ENCODE data around the gene RPS6KA2. TPM values are rescaled to one million over a fixed set of nuclear protein-coding genes. Genes with fewer than 3 reads are reported as not detected.

The RPS6KA2 gene
- total RNA-seq, 1 donor from 2014 or later = 12.3 TPM

DNA sequence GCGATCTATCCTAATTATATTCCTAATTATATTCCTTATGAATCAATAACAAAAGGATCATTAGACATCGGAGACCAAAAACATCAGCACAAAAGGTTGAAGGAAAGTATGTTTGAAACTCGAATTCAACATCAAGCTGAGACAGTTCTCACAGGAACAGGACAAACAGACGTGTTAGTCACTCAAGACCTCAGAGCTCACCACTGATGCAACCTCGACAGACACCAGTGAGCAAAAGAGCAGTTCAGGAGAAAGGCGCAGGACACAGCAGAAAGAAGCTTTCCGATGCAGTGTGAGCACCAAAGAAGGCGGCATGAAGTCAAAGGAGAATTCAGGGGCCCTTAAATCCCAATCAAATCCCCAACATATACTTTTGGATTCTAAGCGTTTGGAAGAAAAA is 34.2 kb downstream of the RPS6KA2 start:
- Mint-ChIP-seq H3K4me3 (no peak overlapping the region), H3K36me3 (peaks cover 1% of the 10 kb centered on the region), H3K27ac (no peak overlapping the region), H3K27me3 (ENCODE audit: low read depth) (no peaks in the 10 kb centered on the region), H3K9me3 (no peaks in the 10 kb centered on the region), H3K4me1 (peaks cover 31% of the 10 kb centered on the region)
- DNase-seq (ENCODE audit: low spot score in 2 of 2, unreplicated experiment in 2 of 2) = no peak
- TF ChIP-seq, protein P1, sequence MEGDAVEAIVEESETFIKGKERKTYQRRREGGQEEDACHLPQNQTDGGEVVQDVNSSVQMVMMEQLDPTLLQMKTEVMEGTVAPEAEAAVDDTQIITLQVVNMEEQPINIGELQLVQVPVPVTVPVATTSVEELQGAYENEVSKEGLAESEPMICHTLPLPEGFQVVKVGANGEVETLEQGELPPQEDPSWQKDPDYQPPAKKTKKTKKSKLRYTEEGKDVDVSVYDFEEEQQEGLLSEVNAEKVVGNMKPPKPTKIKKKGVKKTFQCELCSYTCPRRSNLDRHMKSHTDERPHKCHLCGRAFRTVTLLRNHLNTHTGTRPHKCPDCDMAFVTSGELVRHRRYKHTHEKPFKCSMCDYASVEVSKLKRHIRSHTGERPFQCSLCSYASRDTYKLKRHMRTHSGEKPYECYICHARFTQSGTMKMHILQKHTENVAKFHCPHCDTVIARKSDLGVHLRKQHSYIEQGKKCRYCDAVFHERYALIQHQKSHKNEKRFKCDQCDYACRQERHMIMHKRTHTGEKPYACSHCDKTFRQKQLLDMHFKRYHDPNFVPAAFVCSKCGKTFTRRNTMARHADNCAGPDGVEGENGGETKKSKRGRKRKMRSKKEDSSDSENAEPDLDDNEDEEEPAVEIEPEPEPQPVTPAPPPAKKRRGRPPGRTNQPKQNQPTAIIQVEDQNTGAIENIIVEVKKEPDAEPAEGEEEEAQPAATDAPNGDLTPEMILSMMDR (IDR thresholded peaks at IDR 0.05; ENCODE audit: unreplicated experiment) = no peak

DNA sequence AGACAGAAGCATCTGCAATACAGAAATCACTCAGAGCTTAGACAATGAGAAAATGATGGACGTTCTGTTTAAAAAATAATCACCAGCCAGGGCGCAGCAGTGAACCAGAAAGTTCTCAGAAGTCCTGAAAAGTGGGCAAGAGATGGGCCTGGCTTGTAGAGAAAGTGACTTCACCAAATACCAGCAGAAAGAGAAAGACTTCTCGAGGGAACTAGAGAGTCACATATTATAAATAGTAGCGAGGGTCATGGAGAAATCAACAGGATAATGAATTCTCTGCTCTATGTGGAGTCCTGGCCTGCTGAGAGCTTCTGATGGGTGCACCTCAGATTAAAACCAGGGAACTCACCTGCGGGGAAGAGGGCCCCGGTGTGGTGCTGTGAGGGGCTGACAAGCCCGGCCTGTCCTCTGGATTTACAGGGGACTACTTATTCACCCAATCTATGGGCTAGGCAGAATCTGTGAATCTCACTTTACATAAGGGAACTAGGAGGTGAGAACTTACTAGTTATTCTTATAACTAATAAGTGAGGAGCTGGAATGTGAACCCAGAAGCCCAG is 35.0 kb downstream of the RPS6KA2 start:
- Mint-ChIP-seq H3K4me3 (no peak overlapping the region), H3K9me3 (no peaks in the 10 kb centered on the region), H3K27me3 (ENCODE audit: low read depth) (no peaks in the 10 kb centered on the region), H3K36me3 (peaks cover 1% of the 10 kb centered on the region), H3K4me1 (peaks cover 32% of the 10 kb centered on the region), H3K27ac (no peak overlapping the region)
- no peak for DNase-seq (ENCODE audit: low spot score in 2 of 2, unreplicated experiment in 2 of 2)
- TF ChIP-seq, protein P1 (IDR thresholded peaks at IDR 0.05; ENCODE audit: unreplicated experiment) = no peak

DNA sequence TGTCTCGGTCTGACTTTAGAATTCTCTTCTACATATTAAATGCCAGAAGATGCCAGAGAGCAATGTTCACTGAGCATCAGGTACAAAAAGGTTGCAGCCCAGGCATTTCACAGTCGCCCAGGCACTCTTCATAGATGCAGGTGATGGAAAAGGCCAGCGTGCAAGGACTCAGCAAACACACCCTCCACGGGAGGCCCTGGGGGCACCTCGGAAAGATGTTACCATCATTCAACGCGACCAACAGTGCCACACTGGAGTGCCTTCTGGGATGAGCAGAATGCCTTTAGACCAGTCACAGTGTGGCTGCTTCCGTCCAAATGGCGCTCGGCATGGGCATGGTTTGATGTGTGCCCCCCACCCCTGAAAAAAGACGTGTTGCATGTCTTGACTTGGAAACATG is 36.0 kb downstream of the RPS6KA2 start:
- H3K4me1 Mint-ChIP-seq = peaks cover 32% of the 10 kb centered on the region
- H3K9me3 Mint-ChIP-seq = no peaks in the 10 kb centered on the region
- peaks cover 1% of the 10 kb centered on the region for H3K36me3 Mint-ChIP-seq
- TF ChIP-seq, protein P1 (IDR thresholded peaks at IDR 0.05; ENCODE audit: unreplicated experiment) = no peak
- no peak for DNase-seq (ENCODE audit: low spot score in 2 of 2, unreplicated experiment in 2 of 2)
- H3K27me3 Mint-ChIP-seq (ENCODE audit: low read depth) = no peaks in the 10 kb centered on the region
- H3K27ac Mint-ChIP-seq = peak overlapping the region; percentile 15
- no peak overlapping the region for H3K4me3 Mint-ChIP-seq

DNA sequence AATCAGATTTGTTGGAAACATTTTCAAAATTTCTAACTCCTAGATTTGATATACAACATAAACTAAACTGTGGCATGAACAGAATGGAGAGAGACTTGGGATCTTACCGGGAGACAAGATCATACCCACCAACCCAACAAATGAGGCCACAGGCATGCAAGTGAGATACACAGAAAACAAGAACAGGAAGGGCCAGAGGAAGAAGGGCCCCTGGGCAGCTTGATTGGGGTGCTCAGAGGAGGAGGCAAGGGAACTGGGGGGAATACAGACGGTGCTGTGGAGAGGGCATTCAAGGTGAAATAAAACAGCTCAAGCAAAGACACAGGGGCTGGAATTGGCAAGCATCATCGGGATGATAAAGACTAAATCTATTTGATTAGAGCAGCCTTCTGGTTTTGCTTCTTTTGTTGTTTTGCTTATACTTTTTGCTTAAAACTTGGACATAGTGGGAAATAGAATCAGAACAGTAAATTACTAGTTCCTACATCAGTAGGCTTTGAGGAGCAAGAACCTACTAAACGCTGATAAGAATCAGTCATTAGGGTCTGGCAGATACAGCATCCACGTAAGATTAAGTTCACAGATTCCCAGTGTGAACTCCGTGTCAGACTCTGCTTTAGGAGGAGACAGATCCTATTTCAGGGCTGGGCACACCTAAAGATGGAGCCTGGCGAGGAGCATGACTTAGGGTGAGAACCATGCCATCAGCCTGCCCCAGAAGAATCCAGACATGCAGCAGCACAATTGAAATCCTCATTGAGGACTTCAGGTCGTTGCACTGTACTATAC is 37.1 kb downstream of the RPS6KA2 start:
- Mint-ChIP-seq H3K4me3 (no peak overlapping the region), H3K27me3 (ENCODE audit: low read depth) (no peaks in the 10 kb centered on the region), H3K27ac (peak overlapping the region; percentile 8), H3K9me3 (no peaks in the 10 kb centered on the region), H3K4me1 (peaks cover 32% of the 10 kb centered on the region), H3K36me3 (no peaks in the 10 kb centered on the region)
- no peak for DNase-seq (ENCODE audit: low spot score in 2 of 2, unreplicated experiment in 2 of 2)
- TF ChIP-seq, protein P1 (IDR thresholded peaks at IDR 0.05; ENCODE audit: unreplicated experiment) = no peak

DNA sequence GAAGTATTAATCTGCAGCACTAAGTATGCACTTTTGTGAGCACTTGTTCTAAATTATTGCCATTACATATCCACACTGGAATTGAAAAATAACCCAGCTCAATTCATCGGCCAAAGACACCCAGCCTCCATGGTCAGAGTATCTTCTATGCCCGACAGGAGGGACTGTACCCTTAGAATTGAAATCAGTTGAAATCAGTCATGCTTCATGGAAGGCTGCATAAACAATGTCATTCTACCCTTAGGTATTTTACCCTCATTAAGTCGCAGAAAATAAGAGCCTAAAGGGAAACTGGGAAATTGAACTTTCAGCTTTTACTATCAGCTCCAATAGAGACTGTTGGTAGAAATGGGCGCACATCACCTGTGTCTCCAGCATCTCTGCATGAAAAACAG is 37.7 kb downstream of the RPS6KA2 start:
- Mint-ChIP-seq H3K36me3 (no peaks in the 10 kb centered on the region), H3K27me3 (ENCODE audit: low read depth) (no peaks in the 10 kb centered on the region), H3K4me3 (no peak overlapping the region), H3K27ac (peak overlapping the region; percentile 71), H3K9me3 (no peaks in the 10 kb centered on the region), H3K4me1 (peaks cover 32% of the 10 kb centered on the region)
- DNase-seq (ENCODE audit: low spot score in 2 of 2, unreplicated experiment in 2 of 2) = no peak
- TF ChIP-seq, protein P1 (IDR thresholded peaks at IDR 0.05; ENCODE audit: unreplicated experiment) = no peak

All from mesothelial cell of epicardium (in vitro differentiated cells).